GM19328 (cell line): Measurements from ENCODE around the gene FBXO5.

Source experiments
- ATAC-seq: cut with Tn5 transposase; IDR thresholded peaks from one replicate; pipeline ENCODE4 v1.9.1; 2021; ENCODE audit warnings: mild to moderate bottlenecking, moderate library complexity; ENCODE audit not compliant: unreplicated experiment

FBXO5 gene

GRCh38 chr6:152952045-152952444 is 30.8 kb downstream of the FBXO5 start:
- no peak for ATAC-seq

GRCh38 chr6:152950240-152950639 is 32.6 kb downstream of the FBXO5 start:
- no peak for ATAC-seq

GRCh38 chr6:152948150-152948768 is 34.6 kb downstream of the FBXO5 start:
- peak; percentile 69 for ATAC-seq

- no peak for ATAC-seq
Measured at GRCh38 chr6:152946995-152947394, 35.8 kb downstream of the FBXO5 start.

GRCh38 chr6:152946484-152946883 is 36.4 kb downstream of the FBXO5 start:
- no peak for ATAC-seq

- no peak for ATAC-seq
Measured at GRCh38 chr6:152943260-152943897, 39.5 kb downstream of the FBXO5 start.

GRCh38 chr6:152942319-152942869 is 40.4 kb downstream of the FBXO5 start:
- no peak for ATAC-seq

GRCh38 chr6:152941746-152942145 is 41.1 kb downstream of the FBXO5 start:
- ATAC-seq, result no peak

- no peak for ATAC-seq
Measured at GRCh38 chr6:152932865-152933264, 50.0 kb downstream of the FBXO5 start.

GRCh38 chr6:152922706-152923105 is 60.1 kb downstream of the FBXO5 start:
- ATAC-seq, result no peak
